Caki2 (cell line): ENCODE results near the gene GAD2. TPM values are rescaled to one million over a fixed set of nuclear protein-coding genes. Genes with fewer than 3 reads are reported as not detected.

Experiments used
- DNase-seq: peaks from one replicate; pipeline ENCODE4 v3.0.0-alpha.2; 2015; ENCODE audit warnings: low read depth
- in situ Hi-C: cut with HindIII; loops from 2 replicates; pipeline ENCODE4 v1.10.0; 2016; ENCODE audit warnings: low sequenced_read_pairs, low pct_unique_long_range_greater_than_20kb, mixed read lengths
- total RNA-seq: library from RNA; depleted of rRNA; stranded (reverse); fragments of >200 nt; shearing (Covaris generic); gene quantifications from 2 replicates; pipeline ENCODE4 v1.2.3, GENCODE V29; 2014; ENCODE audit warnings: low replicate concordance

The GAD2 gene
- total RNA-seq, 1 experiment from 2014 or later, result not detected

GRCh38 chr10:26217396-26218086 is 967 bp downstream of the GAD2 start:
- no peak for DNase-seq
- in situ Hi-C loops, result no loop called here

GRCh38 chr10:26219676-26220075 is 3.1 kb downstream of the GAD2 start:
- DNase-seq, result no peak
- in situ Hi-C loops, result no loop called here

- DNase-seq, result no peak
- in situ Hi-C loops, result no loop called here
These were observed 4.3 kb downstream of the GAD2 start for GRCh38 chr10:26220901-26221300.

- in situ Hi-C loops, result no loop called here
- no peak for DNase-seq
These were observed 5.0 kb downstream of the GAD2 start for GRCh38 chr10:26221541-26221940.

- DNase-seq, result no peak
- in situ Hi-C loops, result no loop called here
These were observed 6.0 kb downstream of the GAD2 start for GRCh38 chr10:26222563-26222962.

- in situ Hi-C loops, result no loop called here
- DNase-seq, result no peak
These were observed 8.7 kb downstream of the GAD2 start for GRCh38 chr10:26225322-26225721.

- no peak for DNase-seq
- in situ Hi-C loops, result no loop called here
These were observed 11.2 kb downstream of the GAD2 start for GRCh38 chr10:26227786-26228185.

- DNase-seq, result no peak
- in situ Hi-C loops, result no loop called here
These were observed 15.6 kb downstream of the GAD2 start for GRCh38 chr10:26232174-26232573.

- in situ Hi-C loops, result no loop called here
- DNase-seq, result no peak
These were observed 19.2 kb downstream of the GAD2 start for GRCh38 chr10:26235761-26236160.

GRCh38 chr10:26238378-26238777 is 21.8 kb downstream of the GAD2 start:
- in situ Hi-C loops, result no loop called here
- DNase-seq, result no peak

- DNase-seq, result no peak
- in situ Hi-C loops, result no loop called here
These were observed 26.3 kb downstream of the GAD2 start for GRCh38 chr10:26242706-26243350.

- in situ Hi-C loops, result no loop called here
- no peak for DNase-seq
These were observed 26.8 kb downstream of the GAD2 start for GRCh38 chr10:26243351-26243720.

GRCh38 chr10:26249681-26250080 is 33.1 kb downstream of the GAD2 start:
- no peak for DNase-seq
- in situ Hi-C loops, result no loop called here

- in situ Hi-C loops, result no loop called here
These were observed 35.4 kb downstream of the GAD2 start for GRCh38 chr10:26251925-26252324.

GRCh38 chr10:26254616-26255015 is 38.0 kb downstream of the GAD2 start:
- no peak for DNase-seq
- in situ Hi-C loops, result no loop called here

More at GRCh38 chr10:26251925-26252324, 35.4 kb downstream of the GAD2 start:
- DNase-seq, result no peak

GRCh38 chr10:26259341-26259740 is 42.8 kb downstream of the GAD2 start:
- no peak for DNase-seq
- in situ Hi-C loops, result no loop called here

- peak; percentile 17 for DNase-seq
These were observed 53.2 kb downstream of the GAD2 start for GRCh38 chr10:26269754-26270153.

GRCh38 chr10:26274391-26274790 is 57.8 kb downstream of the GAD2 start:
- in situ Hi-C loops, result no loop called here
- DNase-seq, result no peak

More at GRCh38 chr10:26269754-26270153, 53.2 kb downstream of the GAD2 start:
- in situ Hi-C loops, result no loop called here

GRCh38 chr10:26278295-26278694 is 61.7 kb downstream of the GAD2 start:
- in situ Hi-C loops, result no loop called here
- DNase-seq, result no peak

GRCh38 chr10:26290236-26290635 is 73.7 kb downstream of the GAD2 start:
- in situ Hi-C loops, result no loop called here
- no peak for DNase-seq
